PC-9 (cell line): ENCODE measurements around the gene CBX7. TPM values are rescaled to one million over a fixed set of nuclear protein-coding genes. Genes with fewer than 3 reads are reported as not detected.

Source experiments
- BruUV-seq: library from RNA; stranded (reverse); fragments of 400-500 nt; replicated peaks from 2 replicates; lab custom pipeline; 2021; lab: Mats Ljungman, UMichigan
- CTCF ChIA-PET: fragments of 300-600 bp; sonication (Branson Sonifier 250); formaldehyde crosslinking; loops from one replicate; lab custom pipeline; 2022; ENCODE audit warnings: antibody characterized with exemption; lab: Charles Lee
- POLR2A ChIA-PET: fragments of 300-600 bp; sonication (Branson Sonifier 250); formaldehyde crosslinking; loops from one replicate; lab custom pipeline; 2022; ENCODE audit warnings: antibody characterized with exemption; ENCODE audit not compliant: unreplicated experiment; lab: Charles Lee
- DNase-seq, 2 experiments: peaks; one replicate each; pipeline versions ENCODE4 v3.0.0 to v3.0.0-alpha.2; 2015 to 2022; ENCODE audit warnings: mixed read lengths in 1 of 2
- H2AFZ ChIP-seq: fragments of 200-600 bp; sonication (generic); 2 replicates; pipeline ENCODE4 v1.8.1; 2017; ENCODE audit warnings: antibody characterized with exemption
- H3F3A ChIP-seq: fragments of 200-600 bp; sonication (generic); 2 replicates; pipeline ENCODE4 v1.8.1; 2017; ENCODE audit warnings: antibody characterized with exemption, mild to moderate bottlenecking, low read depth; ENCODE audit not compliant: insufficient read depth
- H3K27ac ChIP-seq: fragments of 200-600 bp; sonication (generic); 2 replicates; pipeline ENCODE4 v1.6.1; 2016; ENCODE audit warnings: mixed run types
- H3K27me3 ChIP-seq: fragments of 200-600 bp; sonication (generic); 2 replicates; pipeline ENCODE4 v1.6.1; 2016; ENCODE audit warnings: low read depth, mixed run types; ENCODE audit not compliant: insufficient read depth
- H3K36me3 ChIP-seq: fragments of 200-600 bp; sonication (generic); 2 replicates; pipeline ENCODE4 v1.6.1; 2016; ENCODE audit warnings: low read depth, mixed run types
- H3K4me1 ChIP-seq: fragments of 200-600 bp; sonication (generic); replicated peaks from 2 replicates; pipeline ENCODE4 v1.6.1; 2016; ENCODE audit warnings: mixed run types; ENCODE audit not compliant: insufficient read depth
- H3K4me2 ChIP-seq: fragments of 200-600 bp; sonication (generic); 2 replicates; pipeline ENCODE4 v1.6.1; 2017; ENCODE audit warnings: mixed run types
- H3K4me3 ChIP-seq: fragments of 200-600 bp; sonication (generic); 2 replicates; pipeline ENCODE4 v1.6.1; 2016; ENCODE audit warnings: mixed run types
- H3K79me2 ChIP-seq: fragments of 200-600 bp; sonication (generic); 2 replicates; pipeline ENCODE4 v1.6.1; 2017; ENCODE audit warnings: low read depth, mixed run types
- H3K9me2 ChIP-seq: fragments of 200-600 bp; sonication (generic); 2 replicates; pipeline ENCODE4 v1.8.1; 2017; ENCODE audit warnings: mild to moderate bottlenecking; ENCODE audit not compliant: insufficient read depth
- H3K9me3 ChIP-seq: fragments of 200-600 bp; sonication (generic); 2 replicates; pipeline ENCODE4 v1.8.1; 2016; ENCODE audit warnings: low read depth; ENCODE audit not compliant: insufficient read depth
- H4K20me1 ChIP-seq: fragments of 200-600 bp; sonication (generic); 2 replicates; pipeline ENCODE4 v1.8.1; 2017; ENCODE audit not compliant: insufficient read depth
- CTCF ChIP-seq: fragments of 200-600 bp; sonication (generic); conservative IDR thresholded peaks from 2 replicates; pipeline ENCODE4 v1.6.1; 2017; ENCODE audit warnings: mixed run types, antibody characterized with exemption, mild to moderate bottlenecking, moderate library complexity
- EZH2 ChIP-seq: fragments of 200-600 bp; sonication (generic); IDR thresholded peaks from 2 replicates; pipeline ENCODE4 v1.8.0; 2017; ENCODE audit warnings: antibody characterized with exemption, low read depth
- intact Hi-C: fragments of 100-400 bp; cut with micrococcal nuclease; formaldehyde crosslinking; loops from one replicate; pipeline ENCODE4 v1.10.0; 2022; ENCODE audit not compliant: unreplicated experiment
- total RNA-seq: library from RNA; stranded (reverse); gene quantifications from 2 replicates; pipeline ENCODE4 v1.2.3, GENCODE V29; 2021

Gene CBX7
- total RNA-seq, 1 experiment from 2014 or later = 29.1 TPM

GRCh38 chr22:39135092-39135896 lies 17.2 kb downstream of the CBX7 start:
- POLR2A ChIA-PET = interaction anchor here (0.7 kb wide), 1 partner anchor 401 kb away, joined by 4 read pairs; no protein-coding TSS in a partner anchor

GRCh38 chr22:39134366-39135091 lies 18.0 kb downstream of the CBX7 start:
- intact Hi-C loops = loop anchor here (5.0 to 10.0 kb wide), 2 partner anchors 393 to 1080 kb away; partner anchors contain the start of gene PICK1
- no peak overlapping the region for H3K4me3 ChIP-seq
- no peak overlapping the region for H2AFZ ChIP-seq
- H4K20me1 ChIP-seq = no peaks in the 10 kb centered on the region
- H3K9me3 ChIP-seq = no peaks in the 10 kb centered on the region
- TF ChIP-seq EZH2 (no peak), CTCF (no peak)
- DNase-seq = no peak
- H3K36me3 ChIP-seq = no peaks in the 10 kb centered on the region
- H3K9me2 ChIP-seq = no peaks in the 10 kb centered on the region
- POLR2A ChIA-PET = interaction anchor here (0.7 kb wide), 1 partner anchor 400 kb away, joined by 4 read pairs; no protein-coding TSS in a partner anchor
- H3K4me2 ChIP-seq = no peak overlapping the region
- H3K27ac ChIP-seq = no peak overlapping the region
- CTCF ChIA-PET = interaction anchor here (0.7 to 0.9 kb wide), 3 partner anchors 32 to 371 kb away, joined by 3 to 7 read pairs (median 4); no protein-coding TSS in a partner anchor
- no TSS peak for BruUV-seq
- H3F3A ChIP-seq = peaks cover 7% of the 10 kb centered on the region; the same call in 1 of the 2 replicates
- H3K4me1 ChIP-seq = peaks cover 7% of the 10 kb centered on the region
- H3K27me3 ChIP-seq = no peaks in the 10 kb centered on the region
- H3K79me2 ChIP-seq = no peaks in the 10 kb centered on the region

More at GRCh38 chr22:39135092-39135896, 17.2 kb downstream of the CBX7 start:
- TF ChIP-seq CTCF = peak; percentile 78
- TF ChIP-seq EZH2 = no peak
- H3K9me2 ChIP-seq = no peaks in the 10 kb centered on the region
- H3K4me3 ChIP-seq = no peak overlapping the region
- H3K27ac ChIP-seq = no peak overlapping the region
- no peaks in the 10 kb centered on the region for H3K9me3 ChIP-seq
- no peak overlapping the region for H3K4me2 ChIP-seq
- no peaks in the 10 kb centered on the region for H3K27me3 ChIP-seq
- peak in 1 of 2 experiments; percentile 71 for DNase-seq
- peaks cover 7% of the 10 kb centered on the region; the same call in 1 of the 2 replicates for H3F3A ChIP-seq
- no peaks in the 10 kb centered on the region for H4K20me1 ChIP-seq
- no peaks in the 10 kb centered on the region for H3K79me2 ChIP-seq
- BruUV-seq = no TSS peak
- no peak overlapping the region for H2AFZ ChIP-seq
- CTCF ChIA-PET = interaction anchor here (0.5 to 1.0 kb wide), 4 partner anchors 9 to 399 kb away, joined by 3 to 6 read pairs (median 4); no protein-coding TSS in a partner anchor
- intact Hi-C loops = loop anchor here (5.0 to 10.0 kb wide), 2 partner anchors 392 to 1080 kb away; partner anchors contain the start of gene PICK1
- no peaks in the 10 kb centered on the region for H3K36me3 ChIP-seq
- H3K4me1 ChIP-seq = peaks cover 7% of the 10 kb centered on the region

- Histone ChIP-seq H3K36me3 (no peaks in the 10 kb centered on the region), H3K79me2 (no peaks in the 10 kb centered on the region), H3K27ac (no peak overlapping the region), H3K4me1 (peaks cover 7% of the 10 kb centered on the region), H3K4me3 (no peak overlapping the region), H3F3A (peaks cover 7% of the 10 kb centered on the region; the same call in 1 of the 2 replicates), H3K9me3 (no peaks in the 10 kb centered on the region), H4K20me1 (no peaks in the 10 kb centered on the region), H3K4me2 (no peak overlapping the region), H3K9me2 (no peaks in the 10 kb centered on the region), H2AFZ (no peak overlapping the region), H3K27me3 (no peaks in the 10 kb centered on the region)
- POLR2A ChIA-PET = no interaction called here
- DNase-seq = no peak
- intact Hi-C loops = loop anchor here (10.0 kb wide), 1 partner anchor 1079 kb away; the partner anchor contains the start of gene PICK1
- CTCF ChIA-PET = interaction anchor here (0.7 to 0.9 kb wide), 3 partner anchors 32 to 370 kb away, joined by 3 to 7 read pairs (median 4); no protein-coding TSS in a partner anchor
- TF ChIP-seq CTCF (no peak), EZH2 (no peak)
- no TSS peak for BruUV-seq
Measured at GRCh38 chr22:39133871-39134270, 18.6 kb downstream of the CBX7 start.
